Neural cell (in vitro differentiated cells): ENCODE results near the gene SCN3B. TPM values are rescaled to one million over a fixed set of nuclear protein-coding genes. Genes with fewer than 3 reads are reported as not detected.

Experiments
- H2AFZ ChIP-seq: fragments of 200-600, 300-800 bp; sonication (generic), shearing (Covaris generic); 2 replicates; pipeline ENCODE4 v1.6.0; 2014; ENCODE audit warnings: low read depth, mild to moderate bottlenecking, antibody characterized with exemption, low read length, moderate library complexity
- H3F3A ChIP-seq: fragments of 200-600 bp; shearing (Covaris generic); 2 replicates; pipeline ENCODE4 v1.6.1; 2016; ENCODE audit warnings: mild to moderate bottlenecking, moderate library complexity, mixed read lengths, antibody characterized with exemption, low read length; ENCODE audit not compliant: insufficient read depth, poor library complexity, severe bottlenecking
- H3K27ac ChIP-seq: fragments of 200-600, 300-800 bp; sonication (generic), shearing (Covaris generic); 2 replicates; pipeline ENCODE4 v1.5.1; 2014; ENCODE audit warnings: mild to moderate bottlenecking, low read length, moderate library complexity
- H3K27me3 ChIP-seq: fragments of 300-800, 200-600 bp; sonication (generic), shearing (Covaris generic); 2 replicates; pipeline ENCODE4 v1.6.0; 2014; ENCODE audit warnings: mild to moderate bottlenecking, low read depth, low read length, moderate library complexity; ENCODE audit not compliant: insufficient read depth
- H3K36me3 ChIP-seq: fragments of 300-800, 200-600 bp; sonication (generic), shearing (Covaris generic); 2 replicates; pipeline ENCODE4 v1.5.1; 2014; ENCODE audit warnings: mild to moderate bottlenecking, antibody characterized with exemption, low read length, moderate library complexity; ENCODE audit not compliant: insufficient read depth
- H3K4me2 ChIP-seq: fragments of 300-800, 200-600 bp; sonication (generic), shearing (Covaris generic); 2 replicates; pipeline ENCODE4 v1.6.0; 2014; ENCODE audit warnings: mild to moderate bottlenecking, low read length
- H3K4me3 ChIP-seq: fragments of 300-800, 200-600 bp; sonication (generic), shearing (Covaris generic); 2 replicates; pipeline ENCODE4 v1.5.1; 2014; ENCODE audit warnings: mild to moderate bottlenecking, low read length, moderate library complexity
- H3K79me2 ChIP-seq: fragments of 200-600 bp; shearing (Covaris generic); replicated peaks from 2 replicates; pipeline ENCODE4 v1.6.0; 2014; ENCODE audit warnings: mild to moderate bottlenecking, low read length, moderate library complexity; ENCODE audit not compliant: insufficient read depth
- H3K9ac ChIP-seq: fragments of 300-800, 200-600 bp; sonication (generic), shearing (Covaris generic); 2 replicates; pipeline ENCODE4 v1.6.1; 2016; ENCODE audit warnings: mild to moderate bottlenecking, low read length, mixed read lengths
- H3K9me2 ChIP-seq: fragments of 200-600 bp; shearing (Covaris generic); 2 replicates; pipeline ENCODE4 v1.6.1; 2016; ENCODE audit warnings: mild to moderate bottlenecking, low read length, mixed read lengths; ENCODE audit not compliant: insufficient read depth
- H3K9me3 ChIP-seq: fragments of 200-600, 300-800 bp; sonication (generic), shearing (Covaris generic); 2 replicates; pipeline ENCODE4 v1.6.1; 2016; ENCODE audit warnings: mild to moderate bottlenecking, mixed run types, low read length, moderate library complexity, mixed read lengths
- H4K20me1 ChIP-seq: fragments of 200-600 bp; shearing (Covaris generic); 2 replicates; pipeline ENCODE4 v1.6.1; 2016; ENCODE audit warnings: mild to moderate bottlenecking, mixed run types; ENCODE audit not compliant: insufficient read depth
- CTCF ChIP-seq: fragments of 450-650 bp; IDR thresholded peaks from 2 replicates; pipeline ENCODE4 v1.5.1; 2014; ENCODE audit warnings: antibody characterized with exemption, mild to moderate bottlenecking, moderate library complexity; ENCODE audit not compliant: poor library complexity, severe bottlenecking
- EP300 ChIP-seq: fragments of 450-650 bp; conservative IDR thresholded peaks from 2 replicates; pipeline ENCODE4 v1.6.1; 2014; ENCODE audit warnings: antibody characterized with exemption, mild to moderate bottlenecking, moderate library complexity; ENCODE audit not compliant: poor library complexity, severe bottlenecking
- MXI1 ChIP-seq: fragments of 450-650 bp; conservative IDR thresholded peaks from 2 replicates; pipeline ENCODE4 v1.6.1; 2014; ENCODE audit warnings: antibody characterized with exemption, mild to moderate bottlenecking; ENCODE audit not compliant: poor library complexity, severe bottlenecking
- POLR2AphosphoS5 ChIP-seq: IDR thresholded peaks from 2 replicates; pipeline ENCODE4 v1.6.1; 2012
- RAD21 ChIP-seq: fragments of 450-650 bp; conservative IDR thresholded peaks from 2 replicates; pipeline ENCODE4 v1.6.1; 2014; ENCODE audit warnings: antibody characterized with exemption, mild to moderate bottlenecking, moderate library complexity
- SMC3 ChIP-seq: fragments of 450-650 bp; conservative IDR thresholded peaks from 2 replicates; pipeline ENCODE4 v1.6.1; 2014; ENCODE audit warnings: antibody characterized with exemption, mild to moderate bottlenecking, moderate library complexity; ENCODE audit not compliant: poor library complexity
- polyA plus RNA-seq: library from polyadenylated mRNA; depleted of rRNA; stranded (reverse); fragments of >200 nt; gene quantifications from 2 replicates; pipeline ENCODE4 v1.2.3, GENCODE V29; 2014

Gene SCN3B
- polyA plus RNA-seq, 1 donor from 2014 or later: 42.1 TPM

DNA sequence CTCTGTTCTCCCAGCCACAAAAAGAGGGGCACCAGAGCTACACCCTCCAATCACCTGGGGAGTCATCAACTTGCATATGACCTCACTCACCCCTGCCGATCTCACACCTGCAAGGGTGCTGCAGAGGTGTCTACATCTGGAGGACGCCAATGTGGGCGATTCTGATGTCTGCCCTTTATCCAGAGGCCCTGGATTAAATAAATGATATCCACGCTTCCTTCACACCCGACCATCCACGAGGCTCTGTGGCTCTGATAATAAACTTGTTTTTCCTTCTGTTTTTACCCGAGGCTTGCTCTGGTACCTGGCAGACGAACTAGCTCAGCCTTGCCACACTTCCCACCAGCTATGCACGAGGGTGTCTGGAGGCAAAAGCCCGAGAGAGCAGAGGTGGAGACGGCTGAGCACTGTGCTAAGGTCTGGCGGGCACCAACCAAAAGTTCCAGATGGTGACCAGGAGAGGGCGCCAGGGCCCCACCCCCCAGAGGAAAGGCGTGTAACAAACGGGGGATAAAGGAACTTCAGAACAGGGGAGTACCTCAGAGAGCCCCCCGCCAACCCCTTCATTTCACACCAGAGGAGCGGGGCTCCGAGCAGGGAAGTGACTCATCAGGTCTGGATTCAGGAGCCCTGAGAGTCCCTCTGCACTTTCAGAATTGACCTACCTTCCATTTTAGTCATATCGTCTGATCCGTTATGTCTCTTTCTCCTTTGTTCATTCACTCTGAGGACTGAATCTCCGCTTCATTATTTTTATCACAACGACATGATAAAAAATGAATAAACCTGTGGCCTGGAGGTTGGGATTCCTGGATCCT, 13.5 kb downstream of the SCN3B start:
- H4K20me1 ChIP-seq: no peaks in the 10 kb centered on the region
- TF ChIP-seq SMC3 (peak; percentile 92), CTCF (peak; percentile 87), POLR2AphosphoS5 (no peak), RAD21 (peak; percentile 89), EP300 (no peak)
- H3K9me2 ChIP-seq: no peaks in the 10 kb centered on the region
- no peak overlapping the region for H3K4me3 ChIP-seq
- no peak overlapping the region for H3K4me2 ChIP-seq
- no peaks in the 10 kb centered on the region for H3K27me3 ChIP-seq
- H3F3A ChIP-seq: no peaks in the 10 kb centered on the region
- no peaks in the 10 kb centered on the region for H3K9me3 ChIP-seq
- H3K79me2 ChIP-seq: no peaks in the 10 kb centered on the region
- H3K27ac ChIP-seq: no peak overlapping the region
- H3K36me3 ChIP-seq: peaks cover 17% of the 10 kb centered on the region
- no peak overlapping the region for H2AFZ ChIP-seq
- H3K9ac ChIP-seq: no peak overlapping the region

GRCh38 chr11:123640029-123640428, 14.4 kb downstream of the SCN3B start:
- H3K27ac ChIP-seq: no peak overlapping the region

More at GRCh38 chr11:123640029-123640428, 14.4 kb downstream of the SCN3B start:
- Histone ChIP-seq H3F3A (no peaks in the 10 kb centered on the region), H3K9me3 (no peaks in the 10 kb centered on the region), H3K4me3 (no peak overlapping the region), H3K27me3 (no peaks in the 10 kb centered on the region), H3K79me2 (no peaks in the 10 kb centered on the region), H3K9me2 (no peaks in the 10 kb centered on the region), H4K20me1 (no peaks in the 10 kb centered on the region), H3K9ac (no peak overlapping the region), H2AFZ (no peak overlapping the region), H3K4me2 (no peak overlapping the region), H3K36me3 (peaks cover 19% of the 10 kb centered on the region)
- TF ChIP-seq SMC3: no peak
- no peak for TF ChIP-seq MXI1
- TF ChIP-seq CTCF: no peak
